Measurements from ENCODE around the gene PLEKHM3.
"Not testable (repeated sequence)": the region's sequence is repeated elsewhere in the genome, so short reads cannot be mapped to it uniquely, and the experiment has no call there.

PLEKHM3 gene

GRCh38 chr2:207911215-207911614 is 114.1 kb downstream of the PLEKHM3 start:
- no peak overlapping the region for H3K27ac ChIP-seq (replicated peaks)
- DNase-seq (ENCODE audit: low read depth in 1 of 2, low spot score in 1 of 2), result no peak
- TF ChIP-seq, protein P1, sequence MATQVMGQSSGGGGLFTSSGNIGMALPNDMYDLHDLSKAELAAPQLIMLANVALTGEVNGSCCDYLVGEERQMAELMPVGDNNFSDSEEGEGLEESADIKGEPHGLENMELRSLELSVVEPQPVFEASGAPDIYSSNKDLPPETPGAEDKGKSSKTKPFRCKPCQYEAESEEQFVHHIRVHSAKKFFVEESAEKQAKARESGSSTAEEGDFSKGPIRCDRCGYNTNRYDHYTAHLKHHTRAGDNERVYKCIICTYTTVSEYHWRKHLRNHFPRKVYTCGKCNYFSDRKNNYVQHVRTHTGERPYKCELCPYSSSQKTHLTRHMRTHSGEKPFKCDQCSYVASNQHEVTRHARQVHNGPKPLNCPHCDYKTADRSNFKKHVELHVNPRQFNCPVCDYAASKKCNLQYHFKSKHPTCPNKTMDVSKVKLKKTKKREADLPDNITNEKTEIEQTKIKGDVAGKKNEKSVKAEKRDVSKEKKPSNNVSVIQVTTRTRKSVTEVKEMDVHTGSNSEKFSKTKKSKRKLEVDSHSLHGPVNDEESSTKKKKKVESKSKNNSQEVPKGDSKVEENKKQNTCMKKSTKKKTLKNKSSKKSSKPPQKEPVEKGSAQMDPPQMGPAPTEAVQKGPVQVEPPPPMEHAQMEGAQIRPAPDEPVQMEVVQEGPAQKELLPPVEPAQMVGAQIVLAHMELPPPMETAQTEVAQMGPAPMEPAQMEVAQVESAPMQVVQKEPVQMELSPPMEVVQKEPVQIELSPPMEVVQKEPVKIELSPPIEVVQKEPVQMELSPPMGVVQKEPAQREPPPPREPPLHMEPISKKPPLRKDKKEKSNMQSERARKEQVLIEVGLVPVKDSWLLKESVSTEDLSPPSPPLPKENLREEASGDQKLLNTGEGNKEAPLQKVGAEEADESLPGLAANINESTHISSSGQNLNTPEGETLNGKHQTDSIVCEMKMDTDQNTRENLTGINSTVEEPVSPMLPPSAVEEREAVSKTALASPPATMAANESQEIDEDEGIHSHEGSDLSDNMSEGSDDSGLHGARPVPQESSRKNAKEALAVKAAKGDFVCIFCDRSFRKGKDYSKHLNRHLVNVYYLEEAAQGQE (IDR thresholded peaks at IDR 0.05; ENCODE audit: insufficient replicate concordance, low read depth), result no peak
- no peak for TF ChIP-seq POLR2AphosphoS5 (IDR thresholded peaks at IDR 0.05; ENCODE audit: low read depth)
- H3K4me3 ChIP-seq (replicated peaks; ENCODE audit: insufficient read depth, low read length), result no peak overlapping the region
- no peaks in the 10 kb centered on the region for H3K27me3 ChIP-seq (ENCODE audit: insufficient read depth, poor library complexity, severe bottlenecking)

- not testable (repeated sequence) for H3K4me3 ChIP-seq (replicated peaks; ENCODE audit: insufficient read depth, low read length); DNase-seq (ENCODE audit: low read depth in 1 of 2, low spot score in 1 of 2); H3K27me3 ChIP-seq (ENCODE audit: insufficient read depth, poor library complexity, severe bottlenecking)
Measured at GRCh38 chr2:207906495-207906894, 118.8 kb downstream of the PLEKHM3 start.

GRCh38 chr2:207905546-207905945 is 119.8 kb downstream of the PLEKHM3 start:
- Histone ChIP-seq H3K4me3 (replicated peaks; ENCODE audit: insufficient read depth, low read length) (no peak overlapping the region), H3K27ac (replicated peaks) (no peak overlapping the region), H3K27me3 (ENCODE audit: insufficient read depth, poor library complexity, severe bottlenecking) (no peaks in the 10 kb centered on the region)
- TF ChIP-seq GABPA (IDR thresholded peaks at IDR 0.05; ENCODE audit: low read depth), result no peak
- TF ChIP-seq, protein P1 (IDR thresholded peaks at IDR 0.05; ENCODE audit: insufficient replicate concordance, low read depth), result no peak
- no peak for DNase-seq (ENCODE audit: low read depth in 1 of 2, low spot score in 1 of 2)

More at GRCh38 chr2:207906495-207906894, 118.8 kb downstream of the PLEKHM3 start:
- not testable (repeated sequence) for H3K27ac ChIP-seq (replicated peaks)

- no peak for DNase-seq (ENCODE audit: low read depth in 1 of 2, low spot score in 1 of 2)
- H3K27me3 ChIP-seq (ENCODE audit: insufficient read depth, poor library complexity, severe bottlenecking), result no peaks in the 10 kb centered on the region
- TF ChIP-seq, protein P1 (IDR thresholded peaks at IDR 0.05; ENCODE audit: insufficient replicate concordance, low read depth), result no peak
- TF ChIP-seq GABPA (IDR thresholded peaks at IDR 0.05; ENCODE audit: low read depth) (no peak), SPI1 (IDR thresholded peaks at IDR 0.05; ENCODE audit: borderline replicate concordance, low read depth) (no peak), POLR2AphosphoS5 (IDR thresholded peaks at IDR 0.05; ENCODE audit: low read depth) (no peak), CTCF (IDR thresholded peaks at IDR 0.05; ENCODE audit: insufficient read depth, low read length) (no peak)
- H3K4me3 ChIP-seq (replicated peaks; ENCODE audit: insufficient read depth, low read length), result no peak overlapping the region
- no peak overlapping the region for H3K27ac ChIP-seq (replicated peaks)
Measured at GRCh38 chr2:207903236-207903635, 122.1 kb downstream of the PLEKHM3 start.

- no peak for DNase-seq (ENCODE audit: low read depth in 1 of 2, low spot score in 1 of 2)
- Histone ChIP-seq H3K4me3 (replicated peaks; ENCODE audit: insufficient read depth, low read length) (no peak overlapping the region), H3K27me3 (ENCODE audit: insufficient read depth, poor library complexity, severe bottlenecking) (no peaks in the 10 kb centered on the region), H3K27ac (replicated peaks) (no peak overlapping the region)
- TF ChIP-seq GABPA (IDR thresholded peaks at IDR 0.05; ENCODE audit: low read depth) (no peak), SPI1 (IDR thresholded peaks at IDR 0.05; ENCODE audit: borderline replicate concordance, low read depth) (no peak), CTCF (IDR thresholded peaks at IDR 0.05; ENCODE audit: insufficient read depth, low read length) (no peak), POLR2AphosphoS5 (IDR thresholded peaks at IDR 0.05; ENCODE audit: low read depth) (no peak)
- TF ChIP-seq, protein P1 (IDR thresholded peaks at IDR 0.05; ENCODE audit: insufficient replicate concordance, low read depth), result no peak
Measured at GRCh38 chr2:207902821-207903220, 122.5 kb downstream of the PLEKHM3 start.
